ENCODE results near the gene COL4A3. TPM values are rescaled to one million over a fixed set of nuclear protein-coding genes. Genes with fewer than 3 reads are reported as not detected.

The COL4A3 gene
- total and polyA plus RNA-seq, 9 of the 15 experiments (the other 6 are each of a cell fraction or from before 2014, with no cell fraction given), result not detected

DNA sequence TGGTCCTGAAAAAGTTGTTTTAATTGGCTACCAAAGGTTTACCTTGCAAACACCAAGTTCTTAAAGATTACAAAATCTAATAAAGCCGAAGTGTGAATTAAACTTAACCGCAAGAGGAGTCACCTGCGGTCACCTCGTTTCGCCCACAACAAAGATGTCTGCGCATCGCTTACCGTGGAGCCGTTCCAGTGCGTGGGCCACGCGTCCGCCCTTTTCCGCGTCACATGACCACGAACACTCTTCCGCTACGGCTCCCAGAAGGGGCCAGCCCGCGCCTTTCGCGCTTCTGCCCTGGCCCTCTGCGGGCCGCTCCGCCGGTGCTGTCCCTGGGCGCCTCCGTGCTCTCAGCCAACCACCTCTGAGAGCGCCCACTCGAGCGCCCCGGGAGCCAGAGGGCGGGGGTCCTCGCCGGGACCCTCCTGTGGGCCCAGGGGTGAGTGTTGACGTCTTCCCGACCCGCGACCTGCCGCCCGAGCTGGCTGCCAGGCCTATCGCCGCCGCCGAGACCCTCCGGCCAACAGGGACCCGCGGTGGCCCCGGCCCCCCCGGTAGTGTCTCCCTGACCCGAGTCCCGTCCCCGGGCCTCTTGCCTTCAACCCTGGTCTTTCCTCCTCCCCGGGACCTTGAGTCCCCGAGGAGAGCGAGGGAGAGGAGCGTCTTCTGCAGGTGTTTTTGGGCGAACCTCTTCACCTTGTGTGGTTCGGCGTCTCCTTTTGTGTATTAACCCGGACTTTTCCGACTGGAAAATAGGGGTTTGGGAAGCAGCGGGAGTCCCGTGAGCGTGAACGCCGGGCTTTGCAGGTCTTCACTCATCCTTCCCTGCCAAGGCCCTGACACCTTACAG, 160.8 kb downstream of the COL4A3 start, which contains the start of gene MFF (continued):
- TF ChIP-seq ZNF592 (IDR thresholded peaks at IDR 0.05) (peak; percentile 51; the same call in 1 of the 2 replicates), HMG20B (CRISPR knock-in tag; IDR thresholded peaks at IDR 0.05) (no peak), DNMT1 (IDR thresholded peaks at IDR 0.05) (no peak), ZNF3 (CRISPR knock-in tag; IDR thresholded peaks at IDR 0.05) (no peak), E2F4 (CRISPR knock-in tag; IDR thresholded peaks at IDR 0.05; ENCODE audit: low read depth) (0 out of 2 replicates have a peak, but pooled peaks have one; percentile 36), ZFP1 (CRISPR knock-in tag; IDR thresholded peaks at IDR 0.05) (no peak), POLR3G (IDR thresholded peaks at IDR 0.05; ENCODE audit: extremely low read depth, insufficient read length, insufficient replicate concordance) (no peak), POLR2B (IDR thresholded peaks at IDR 0.05; ENCODE audit: low read depth, partially characterized antibody) (no peak), PHF8 (IDR thresholded peaks at IDR 0.05; ENCODE audit: borderline replicate concordance, low read length) (peak; percentile 79; the same call in 1 of the 2 replicates), LARP7 (IDR thresholded peaks at IDR 0.05) (no peak), TSC22D4 (tag; IDR thresholded peaks at IDR 0.05) (no peak), ARID4B (CRISPR knock-in tag; IDR thresholded peaks at IDR 0.05) (peak; percentile 60; the same call in 1 of the 2 replicates), TGIF2 (CRISPR knock-in tag; IDR thresholded peaks at IDR 0.05) (no peak), NFE2L1 (tag; IDR thresholded peaks at IDR 0.05; ENCODE audit: borderline replicate concordance, low read depth) (no peak), SRSF3 (IDR thresholded peaks at IDR 0.05; ENCODE audit: insufficient read depth, low read length) (no peak)
- TF ChIP-seq, protein P1, sequence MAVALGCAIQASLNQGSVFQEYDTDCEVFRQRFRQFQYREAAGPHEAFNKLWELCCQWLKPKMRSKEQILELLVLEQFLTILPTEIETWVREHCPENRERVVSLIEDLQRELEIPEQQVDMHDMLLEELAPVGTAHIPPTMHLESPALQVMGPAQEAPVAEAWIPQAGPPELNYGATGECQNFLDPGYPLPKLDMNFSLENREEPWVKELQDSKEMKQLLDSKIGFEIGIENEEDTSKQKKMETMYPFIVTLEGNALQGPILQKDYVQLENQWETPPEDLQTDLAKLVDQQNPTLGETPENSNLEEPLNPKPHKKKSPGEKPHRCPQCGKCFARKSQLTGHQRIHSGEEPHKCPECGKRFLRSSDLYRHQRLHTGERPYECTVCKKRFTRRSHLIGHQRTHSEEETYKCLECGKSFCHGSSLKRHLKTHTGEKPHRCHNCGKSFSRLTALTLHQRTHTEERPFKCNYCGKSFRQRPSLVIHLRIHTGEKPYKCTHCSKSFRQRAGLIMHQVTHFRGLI (CRISPR knock-in tag; IDR thresholded peaks at IDR 0.05), result no peak

Data from K562 (cell line).